Fibroblast of lung (primary cell): ENCODE measurements around the gene FRAT1. TPM values are rescaled to one million over a fixed set of nuclear protein-coding genes. Genes with fewer than 3 reads are reported as not detected.

Experiments used
- DNase-seq, 2 donors: peaks; one replicate each; pipeline versions ENCODE4 v3.0.0 to v3.0.0-alpha.2; 2010; ENCODE audit warnings: low read depth in 2 of 2
- H2AFZ ChIP-seq: 2 replicates; pipeline ENCODE4 v1.5.1; 2012; ENCODE audit warnings: low read length, control low read depth, inconsistent platforms
- H3K27ac ChIP-seq: 2 replicates; pipeline ENCODE4 v1.5.1; 2011; ENCODE audit warnings: low read length, control low read depth; ENCODE audit not compliant: insufficient read depth
- H3K27me3 ChIP-seq: 2 replicates; pipeline ENCODE4 v1.5.1; 2011; ENCODE audit warnings: mild to moderate bottlenecking, low read length; ENCODE audit not compliant: control insufficient read depth, insufficient read depth
- H3K36me3 ChIP-seq: 2 replicates; pipeline ENCODE4 v1.5.1; 2011; ENCODE audit warnings: low read length; ENCODE audit not compliant: control insufficient read depth, insufficient read depth
- H3K4me1 ChIP-seq: 2 replicates; pipeline ENCODE4 v1.5.1; 2011; ENCODE audit warnings: low read length; ENCODE audit not compliant: control insufficient read depth, insufficient read depth; ENCODE audit errors: extremely low read depth
- H3K4me2 ChIP-seq: 2 replicates; pipeline ENCODE4 v1.5.1; 2011; ENCODE audit warnings: low read length, control low read depth; ENCODE audit not compliant: insufficient read depth; ENCODE audit errors: extremely low read depth
- H3K4me3 ChIP-seq, 4 experiments: fragments of 200-600 bp in 1 of 4; sonication (generic) in 1 of 4; replicated peaks in 1 of 4; 2 replicates each; pipeline ENCODE4 v1.5.1; 2011 to 2016; ENCODE audit warnings: low read length in 4 of 4, low read depth in 3 of 4, mild to moderate bottlenecking in 3 of 4, control low read depth in 2 of 4, inconsistent platforms in 1 of 4, mixed read lengths in 1 of 4; ENCODE audit not compliant: insufficient read depth in 1 of 4; ENCODE audit errors: control extremely low read depth in 1 of 4
- H3K79me2 ChIP-seq: 2 replicates; pipeline ENCODE4 v1.5.1; 2012; ENCODE audit warnings: mild to moderate bottlenecking, low read length, inconsistent platforms; ENCODE audit not compliant: control insufficient read depth, insufficient read depth
- H3K9ac ChIP-seq: 2 replicates; pipeline ENCODE4 v1.5.1; 2011; ENCODE audit warnings: mild to moderate bottlenecking, low read length, control low read depth; ENCODE audit not compliant: insufficient read depth
- H3K9me3 ChIP-seq: 2 replicates; pipeline ENCODE4 v1.5.1; 2012; ENCODE audit warnings: low read depth, low read length; ENCODE audit not compliant: control insufficient read depth, insufficient read depth
- H4K20me1 ChIP-seq: 2 replicates; pipeline ENCODE4 v1.5.1; 2011; ENCODE audit warnings: low read length; ENCODE audit not compliant: control insufficient read depth, insufficient read depth; ENCODE audit errors: extremely low read depth
- EZH2 ChIP-seq: IDR thresholded peaks from 2 replicates; pipeline ENCODE4 v1.5.1; 2012; ENCODE audit warnings: low read length, control low read depth, mild to moderate bottlenecking; ENCODE audit errors: missing control alignments
- polyA plus RNA-seq, 2 donors: library from polyadenylated mRNA; depleted of rRNA in 1 of 2; stranded (reverse) in 1 of 2; unstranded in 1 of 2; fragments of >200 nt; gene quantifications; 2 replicates each; pipeline ENCODE4 v1.2.1, GENCODE V29; 2011 to 2012; ENCODE audit warnings: missing spikeins in 1 of 2
- total RNA-seq: library from RNA; depleted of rRNA; stranded (reverse); fragments of >200 nt; gene quantifications from 2 replicates; pipeline ENCODE4 v1.2.1, GENCODE V29; 2014
- TF ChIP-seq, protein P1 (sequence below), 2 donors: IDR thresholded peaks in 1 of 2; conservative IDR thresholded peaks in 1 of 2; 1 replicate in 1 of 2; 2 replicates in 1 of 2; pipeline ENCODE4 v1.5.1; 2011 to 2012; ENCODE audit warnings: low read length in 2 of 2, control low read depth in 1 of 2, inconsistent platforms in 1 of 2, low read depth in 1 of 2, mild to moderate bottlenecking in 1 of 2

Gene FRAT1
- total and polyA plus RNA-seq, 2 donors (not counting 1 experiment from before 2014, with no cell fraction given), result 0.48 to 2.8 TPM

- no peak for TF ChIP-seq EZH2
- TF ChIP-seq, protein P1, sequence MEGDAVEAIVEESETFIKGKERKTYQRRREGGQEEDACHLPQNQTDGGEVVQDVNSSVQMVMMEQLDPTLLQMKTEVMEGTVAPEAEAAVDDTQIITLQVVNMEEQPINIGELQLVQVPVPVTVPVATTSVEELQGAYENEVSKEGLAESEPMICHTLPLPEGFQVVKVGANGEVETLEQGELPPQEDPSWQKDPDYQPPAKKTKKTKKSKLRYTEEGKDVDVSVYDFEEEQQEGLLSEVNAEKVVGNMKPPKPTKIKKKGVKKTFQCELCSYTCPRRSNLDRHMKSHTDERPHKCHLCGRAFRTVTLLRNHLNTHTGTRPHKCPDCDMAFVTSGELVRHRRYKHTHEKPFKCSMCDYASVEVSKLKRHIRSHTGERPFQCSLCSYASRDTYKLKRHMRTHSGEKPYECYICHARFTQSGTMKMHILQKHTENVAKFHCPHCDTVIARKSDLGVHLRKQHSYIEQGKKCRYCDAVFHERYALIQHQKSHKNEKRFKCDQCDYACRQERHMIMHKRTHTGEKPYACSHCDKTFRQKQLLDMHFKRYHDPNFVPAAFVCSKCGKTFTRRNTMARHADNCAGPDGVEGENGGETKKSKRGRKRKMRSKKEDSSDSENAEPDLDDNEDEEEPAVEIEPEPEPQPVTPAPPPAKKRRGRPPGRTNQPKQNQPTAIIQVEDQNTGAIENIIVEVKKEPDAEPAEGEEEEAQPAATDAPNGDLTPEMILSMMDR (conservative IDR thresholded peaks at IDR 0.05 in 1 of 2, IDR thresholded peaks at IDR 0.05 in 1 of 2; ENCODE audit: low read depth in 1 of 2, low read length in 2 of 2), result no peak
- peak overlapping the region; percentile 84 for H3K4me2 ChIP-seq
- peak overlapping the region; percentile 45 for H2AFZ ChIP-seq
- peaks cover 15% of the 10 kb centered on the region for H3K27me3 ChIP-seq
- peak overlapping the region; percentile 58 to 76 (median 68) for H3K4me3 ChIP-seq
- no peaks in the 10 kb centered on the region for H3K36me3 ChIP-seq
- peak overlapping the region; percentile 100 for H3K9ac ChIP-seq
- no peaks in the 10 kb centered on the region for H4K20me1 ChIP-seq
- H3K27ac ChIP-seq, result peak overlapping the region; percentile 98
- DNase-seq, result peak; percentile 49 to 58
- H3K4me1 ChIP-seq, result peaks cover 2% of the 10 kb centered on the region
- H3K79me2 ChIP-seq, result peaks cover 4% of the 10 kb centered on the region
- no peaks in the 10 kb centered on the region for H3K9me3 ChIP-seq
Observed at GRCh38 chr10:97333601-97334369, 14.7 kb downstream of the FRAT1 start.

DNA sequence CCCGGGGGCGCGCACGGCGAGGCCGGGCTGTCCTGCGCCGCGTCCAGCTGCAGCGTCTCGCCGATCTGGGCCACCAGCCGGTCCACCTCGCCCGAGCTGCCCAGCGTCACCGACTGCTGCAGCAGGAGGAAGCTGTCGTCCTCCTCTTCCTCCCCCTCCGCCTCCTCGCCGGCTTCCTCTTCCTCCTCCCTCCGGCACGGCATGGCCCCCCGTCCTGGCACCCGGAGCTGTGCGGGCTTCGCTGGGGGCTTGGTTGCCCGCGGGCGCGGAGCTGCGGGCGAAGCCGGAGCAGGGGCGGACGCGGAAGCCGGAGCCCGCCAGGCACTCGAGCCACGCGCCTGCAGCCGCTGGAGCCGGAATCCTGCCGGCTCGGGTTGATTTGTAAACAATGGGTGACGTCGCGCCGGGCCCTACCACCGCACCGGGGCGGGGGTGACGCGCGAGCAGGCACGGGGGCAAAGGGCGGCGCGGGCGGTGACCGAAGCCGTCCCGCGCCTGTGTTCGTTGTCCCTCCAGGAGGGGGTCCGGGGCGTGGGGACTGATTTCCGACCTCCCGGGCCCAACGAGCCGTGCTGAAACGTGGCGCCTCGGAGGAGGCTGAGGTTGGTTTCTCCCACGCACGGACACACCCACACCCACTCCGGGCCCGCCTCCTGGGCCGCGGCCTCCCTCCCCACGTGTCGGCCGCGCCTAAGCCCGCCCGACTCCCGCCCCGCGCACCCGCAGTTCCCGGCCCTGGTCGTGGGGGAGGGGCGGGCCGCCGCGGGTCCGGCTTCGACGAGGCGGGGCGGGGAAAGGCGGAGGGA lies 15.5 kb downstream of the FRAT1 start, which contains the start of gene FRAT2:
TSS of gene FRAT2 (minus strand) at position 360 of the 806 bp plus-strand sequence. CDS start at position 203, 157 bp downstream.
- Histone ChIP-seq H3K9me3 (no peaks in the 10 kb centered on the region), H3K27ac (peak within 1 kb of the TSS; percentile 98), H4K20me1 (no peaks in the 10 kb centered on the region), H3K4me1 (peaks cover 2% of the 10 kb centered on the region), H3K27me3 (peaks cover 15% of the 10 kb centered on the region), H3K4me2 (peak within 1 kb of the TSS; percentile 84), H2AFZ (peak within 1 kb of the TSS; percentile 76), H3K4me3 (peak within 1 kb of the TSS; percentile 65 to 76 (median 68)), H3K79me2 (peaks cover 4% of the 10 kb centered on the region), H3K9ac (peak within 1 kb of the TSS; percentile 100), H3K36me3 (no peaks in the 10 kb centered on the region)
- TF ChIP-seq, protein P1 (conservative IDR thresholded peaks at IDR 0.05 in 1 of 2, IDR thresholded peaks at IDR 0.05 in 1 of 2; ENCODE audit: low read depth in 1 of 2, low read length in 2 of 2), result no peak
- no peak for TF ChIP-seq EZH2
- DNase-seq, result peak; percentile 90 to 94

DNA sequence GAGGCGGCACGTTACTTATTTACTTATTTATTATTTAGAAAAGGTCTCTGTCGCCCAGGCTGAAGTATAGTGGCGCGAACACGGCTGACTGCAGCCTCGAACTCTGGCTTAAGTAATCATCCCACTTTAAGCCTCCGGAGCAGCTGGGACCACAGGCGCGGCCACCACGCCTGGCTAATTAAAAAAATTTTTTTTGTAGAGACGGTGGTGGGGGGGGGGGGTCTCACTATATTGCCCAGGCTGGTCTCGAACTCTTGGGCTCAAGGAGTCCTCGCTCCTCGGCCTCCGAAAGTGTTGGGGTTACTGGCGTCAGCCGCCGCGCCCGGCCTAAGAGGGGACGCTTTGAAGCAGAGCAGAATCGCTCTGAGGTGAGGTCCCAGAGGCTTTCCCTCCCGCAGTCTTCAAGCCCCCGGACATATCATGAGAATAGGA lies 16.1 kb downstream of the FRAT1 start:
- Histone ChIP-seq H3K4me3 (peak overlapping the region; percentile 38 to 72 (median 53)), H3K36me3 (no peaks in the 10 kb centered on the region), H3K79me2 (peaks cover 4% of the 10 kb centered on the region), H3K4me2 (peak overlapping the region; percentile 75), H3K9me3 (no peaks in the 10 kb centered on the region), H3K27ac (peak overlapping the region; percentile 98), H2AFZ (peak overlapping the region; percentile 57), H3K27me3 (peaks cover 15% of the 10 kb centered on the region), H3K9ac (peak overlapping the region; percentile 100), H4K20me1 (no peaks in the 10 kb centered on the region), H3K4me1 (peaks cover 2% of the 10 kb centered on the region)
- no peak for DNase-seq
- TF ChIP-seq, protein P1 (conservative IDR thresholded peaks at IDR 0.05 in 1 of 2, IDR thresholded peaks at IDR 0.05 in 1 of 2; ENCODE audit: low read depth in 1 of 2, low read length in 2 of 2), result no peak
- no peak for TF ChIP-seq EZH2
